Globus pallidus (tissue), 1 donor: ENCODE measurements around the gene CTDSP2.
"Not testable (repeated sequence)": the region's sequence is repeated elsewhere in the genome, so short reads cannot be mapped to it uniquely, and the experiment has no call there.

Experiments used
- DNase-seq: peaks from one replicate; pipeline ENCODE4 v3.0.0-alpha.2; 2015; ENCODE audit warnings: low spot score

Gene CTDSP2

GRCh38 chr12:57852620-57853500, 6.3 kb upstream of the CTDSP2 start:
- DNase-seq = no peak

DNA sequence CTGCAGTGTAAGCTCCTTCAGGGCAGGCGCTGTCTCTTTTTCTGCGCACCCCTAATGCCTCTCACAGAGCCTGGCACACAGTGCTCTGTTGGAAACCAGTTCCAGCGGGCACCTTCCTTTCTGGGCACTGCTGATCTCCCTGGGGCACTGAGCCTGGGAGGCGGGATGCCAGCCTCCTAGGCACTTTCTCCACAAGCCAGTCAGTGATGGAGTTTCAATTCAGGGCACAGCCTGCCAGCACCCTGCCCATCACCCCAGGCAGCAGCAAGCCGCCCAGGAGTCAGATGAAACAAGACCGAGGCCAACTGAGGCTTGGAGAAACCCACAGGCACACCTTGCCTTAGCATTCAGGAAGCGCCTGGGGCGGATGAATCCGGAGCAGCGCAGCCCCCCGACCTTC, 5.7 kb upstream of the CTDSP2 start:
- DNase-seq = peak; percentile 60

DNA sequence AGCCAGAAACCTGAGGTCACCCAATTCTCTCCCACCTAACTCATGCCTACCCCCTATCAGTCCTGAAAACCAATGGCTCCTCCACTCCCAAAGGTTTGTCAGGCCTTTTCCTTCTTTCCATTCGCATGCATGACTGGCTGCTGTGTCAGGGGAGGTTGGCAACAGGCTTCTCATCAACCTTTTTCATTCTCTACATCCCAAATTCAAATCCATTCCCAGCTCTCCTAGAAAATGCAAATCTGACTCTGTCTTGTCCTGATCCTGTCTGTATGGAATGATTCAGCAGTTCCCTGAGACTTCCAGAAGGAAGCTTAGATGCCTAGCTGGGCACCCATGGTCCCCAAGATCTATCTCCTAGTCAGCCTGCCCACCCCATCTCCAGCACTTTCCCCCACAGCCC, 5.0 kb upstream of the CTDSP2 start:
- DNase-seq = no peak

DNA sequence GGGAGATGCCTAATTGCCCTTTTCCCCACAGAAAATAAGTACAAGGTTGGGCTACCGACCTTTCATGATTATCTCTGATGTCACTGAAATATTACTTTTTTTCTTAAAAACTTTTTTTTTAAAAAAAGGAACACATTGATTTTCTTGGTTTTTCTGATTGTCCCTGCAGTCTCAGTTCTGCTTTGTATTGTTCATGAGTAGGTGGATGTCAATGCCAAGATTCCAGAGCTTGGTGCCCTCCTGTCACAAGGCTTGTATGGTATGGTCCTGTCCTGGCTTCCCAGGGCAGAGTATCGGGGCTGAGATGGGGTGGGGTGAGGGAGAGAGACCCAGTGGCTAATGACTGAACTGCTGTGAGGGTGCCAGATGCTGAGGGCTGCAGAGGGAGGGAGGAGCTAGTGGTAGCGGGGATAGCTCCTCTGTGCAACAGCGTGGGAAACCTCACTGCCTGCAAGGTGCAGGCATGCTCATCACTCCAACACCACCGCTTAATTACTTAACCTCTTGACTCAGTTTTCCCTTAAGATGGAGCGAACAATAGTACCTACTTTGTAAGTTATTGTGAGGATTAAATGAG, 4.4 kb upstream of the CTDSP2 start:
- DNase-seq = no peak

GRCh38 chr12:57849447-57849846, 2.9 kb upstream of the CTDSP2 start:
- DNase-seq = not testable (repeated sequence)

- DNase-seq = no peak
These were observed 2.5 kb upstream of the CTDSP2 start for GRCh38 chr12:57849035-57849434.

DNA sequence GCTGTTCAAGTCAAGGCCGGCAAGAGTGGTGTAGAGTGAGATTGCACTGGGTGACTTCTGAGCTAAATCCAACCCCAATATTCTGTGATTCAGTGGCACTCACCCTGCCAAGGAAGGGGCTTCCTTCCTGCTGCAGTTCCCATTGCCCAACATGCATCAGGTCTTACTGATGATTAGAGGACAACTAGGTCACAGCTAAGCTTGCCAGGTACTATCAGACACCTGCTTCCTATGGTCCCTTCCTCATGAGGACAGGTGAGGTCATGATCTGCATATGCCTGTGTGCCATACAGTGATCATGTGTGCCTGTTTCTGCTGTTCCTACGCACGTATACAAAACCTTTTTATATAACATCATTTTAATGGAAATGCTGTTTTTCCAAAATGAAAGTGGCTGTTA, 1.7 kb upstream of the CTDSP2 start:
- no peak for DNase-seq

GRCh38 chr12:57846285-57846576, 298 bp downstream of the CTDSP2 start:
- DNase-seq = no peak

DNA sequence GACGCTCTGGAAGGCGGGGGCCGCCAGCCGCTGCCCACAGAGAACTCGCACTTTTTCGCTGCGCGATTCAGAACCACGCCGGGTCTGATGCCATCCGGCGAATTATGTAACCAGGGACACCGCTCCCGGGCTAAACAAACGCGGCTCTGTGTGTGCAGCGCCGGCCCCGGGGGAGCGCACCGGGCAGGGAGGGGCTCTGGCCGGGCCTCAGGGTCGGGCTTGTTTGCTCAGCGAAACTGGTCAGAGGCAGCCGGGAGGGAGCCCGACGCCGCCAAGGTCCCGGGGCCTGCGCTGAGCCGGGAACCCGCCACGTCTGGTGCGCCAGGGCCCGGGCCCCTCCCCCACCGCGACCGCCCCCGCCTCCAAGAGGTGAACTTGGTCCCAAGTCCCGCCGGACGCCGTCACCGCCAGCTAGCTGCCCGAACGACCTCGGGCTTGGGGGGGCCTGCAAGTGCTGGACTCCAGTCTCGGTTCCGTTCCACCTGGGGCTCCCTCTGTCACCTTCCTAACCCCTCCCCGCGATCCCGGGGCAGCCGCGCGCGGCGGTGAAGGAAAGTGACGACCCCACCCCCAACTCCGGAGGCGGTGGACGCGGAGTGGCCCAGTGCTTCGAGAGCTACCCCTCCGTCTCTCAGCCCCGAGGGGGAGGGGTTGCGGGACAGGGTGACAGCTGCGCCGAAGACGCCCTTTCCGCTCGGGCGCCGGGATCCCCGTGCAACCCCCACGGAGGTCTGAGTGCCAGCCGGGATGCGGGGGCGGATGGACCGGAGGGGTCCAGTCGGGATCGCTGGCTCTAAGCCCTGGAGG, 848 bp downstream of the CTDSP2 start:
- peak; percentile 91 for DNase-seq

DNA sequence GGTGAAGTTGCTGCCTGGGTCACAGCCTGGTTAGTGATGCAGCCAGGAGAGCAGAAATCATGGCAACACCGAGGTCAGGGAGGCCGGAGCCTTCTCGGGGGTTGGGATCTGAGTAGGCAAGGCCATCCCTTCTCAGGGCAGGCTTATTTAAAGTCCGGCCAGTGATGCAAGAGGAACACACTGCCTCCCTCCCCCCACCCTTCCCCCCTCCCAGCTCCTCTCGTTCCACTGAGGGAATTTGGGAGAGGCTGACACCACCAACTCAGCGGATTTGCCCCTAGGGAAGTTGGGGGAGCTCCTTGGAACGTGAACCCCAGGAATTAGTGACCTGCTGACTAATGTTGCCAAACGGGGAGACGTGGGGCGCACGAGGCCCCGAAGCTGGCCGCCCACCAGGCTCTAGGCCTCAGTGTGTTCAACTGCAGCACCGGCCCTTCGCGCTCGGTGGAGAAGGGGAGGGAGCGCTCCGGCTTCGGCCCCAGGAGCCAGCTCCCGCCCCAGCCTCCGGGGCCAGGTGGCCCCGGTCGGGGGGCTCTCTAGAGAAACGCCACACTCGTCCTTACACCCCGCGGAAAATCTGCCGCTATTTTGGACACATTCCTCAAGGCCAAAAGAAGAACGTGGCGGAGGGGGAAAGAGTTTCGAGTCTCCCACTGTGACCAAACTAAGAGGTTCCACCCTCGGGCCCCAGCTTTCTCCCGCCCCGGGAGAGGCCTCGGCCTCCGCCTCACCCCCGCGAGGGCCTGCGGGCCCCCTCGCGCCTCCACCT, 1.6 kb downstream of the CTDSP2 start:
- peak; percentile 64 for DNase-seq

DNA sequence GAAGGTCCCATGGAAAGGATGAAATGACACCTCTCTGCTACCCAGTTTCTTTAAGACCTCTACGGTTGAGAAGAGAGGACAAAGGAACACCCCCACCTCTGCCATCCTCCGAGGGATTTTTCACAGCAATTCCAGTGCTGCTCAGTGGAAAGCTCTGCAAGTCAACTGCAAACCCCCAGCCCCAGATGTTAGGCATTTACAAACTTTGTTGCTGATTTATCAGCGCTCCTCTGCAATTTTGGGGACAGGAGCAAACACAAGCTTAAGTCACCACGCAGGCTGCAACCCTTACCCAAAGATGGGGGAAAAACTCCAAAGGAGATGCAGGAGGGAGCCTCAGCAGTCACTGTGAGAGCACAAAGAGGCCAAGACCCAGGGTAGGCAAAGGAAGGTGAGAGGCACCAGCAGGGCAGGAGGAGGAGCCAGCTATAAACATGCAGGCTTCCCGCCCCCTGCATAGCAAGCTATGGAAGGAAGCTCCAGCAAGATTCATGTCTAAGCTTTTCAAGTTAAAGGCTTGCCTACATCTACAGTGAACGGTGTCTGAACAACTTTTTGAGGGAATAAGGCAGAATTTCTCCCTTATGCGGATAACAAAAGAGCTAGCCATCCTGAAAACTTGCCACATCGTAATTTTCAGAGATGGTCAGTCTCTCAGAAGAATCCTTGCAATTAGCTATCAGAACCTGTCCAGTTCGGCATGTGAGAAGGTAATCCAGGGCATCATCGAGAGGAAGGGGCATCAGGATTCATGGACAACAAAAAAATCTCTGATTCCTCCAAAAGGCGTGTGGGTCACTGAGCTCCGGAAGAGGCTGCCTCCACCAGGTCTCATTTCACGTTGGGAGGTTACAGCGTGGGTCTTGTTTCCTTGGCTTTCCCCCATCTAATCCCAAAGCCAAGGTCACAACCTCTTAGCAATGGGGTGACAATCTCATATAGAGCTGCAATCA, 3.9 kb downstream of the CTDSP2 start:
- DNase-seq = no peak

DNA sequence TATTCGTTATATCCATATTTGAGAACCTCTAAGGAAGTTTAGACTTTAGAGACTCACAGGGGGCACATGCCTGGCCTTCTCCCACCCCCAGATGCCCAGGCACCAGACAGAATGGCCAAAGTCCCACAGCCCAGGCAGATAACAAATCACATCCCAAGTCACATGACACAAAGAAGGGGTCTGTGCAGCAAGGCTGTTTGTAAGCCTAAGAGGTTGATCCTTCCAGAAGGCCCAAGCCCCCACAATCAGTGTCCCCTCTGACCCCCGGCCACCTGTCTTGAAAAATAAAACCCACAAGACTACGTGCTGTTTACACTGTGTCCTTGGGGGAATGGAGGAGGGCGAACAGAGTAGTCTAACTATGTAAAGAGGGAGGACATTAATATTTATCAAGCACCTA, 5.1 kb downstream of the CTDSP2 start:
- DNase-seq = no peak

DNA sequence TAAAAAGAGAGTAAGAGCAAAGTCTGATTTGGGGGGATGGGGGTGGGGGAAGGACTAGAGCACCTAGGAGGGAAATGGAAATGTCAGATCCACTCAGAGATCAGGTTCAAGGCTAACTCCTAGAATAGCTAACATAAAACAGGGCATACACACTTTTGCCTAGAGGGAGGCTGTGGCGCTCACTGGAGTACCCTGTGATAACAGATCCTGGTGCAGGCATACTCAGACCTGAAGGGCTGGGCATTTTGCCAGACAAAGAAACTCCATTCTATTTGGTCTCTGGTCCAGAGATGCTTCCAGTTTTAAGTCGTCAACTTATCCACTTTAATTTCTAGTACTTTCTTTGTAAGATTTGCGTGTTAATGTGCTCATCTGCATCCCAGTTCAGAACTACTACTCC, 5.8 kb downstream of the CTDSP2 start:
- DNase-seq = no peak

GRCh38 chr12:57839996-57840395, 6.5 kb downstream of the CTDSP2 start:
- DNase-seq = no peak

GRCh38 chr12:57838594-57839302, 7.8 kb downstream of the CTDSP2 start:
- no peak for DNase-seq

- DNase-seq = no peak
These were observed 8.5 kb downstream of the CTDSP2 start for GRCh38 chr12:57837864-57838562.

DNA sequence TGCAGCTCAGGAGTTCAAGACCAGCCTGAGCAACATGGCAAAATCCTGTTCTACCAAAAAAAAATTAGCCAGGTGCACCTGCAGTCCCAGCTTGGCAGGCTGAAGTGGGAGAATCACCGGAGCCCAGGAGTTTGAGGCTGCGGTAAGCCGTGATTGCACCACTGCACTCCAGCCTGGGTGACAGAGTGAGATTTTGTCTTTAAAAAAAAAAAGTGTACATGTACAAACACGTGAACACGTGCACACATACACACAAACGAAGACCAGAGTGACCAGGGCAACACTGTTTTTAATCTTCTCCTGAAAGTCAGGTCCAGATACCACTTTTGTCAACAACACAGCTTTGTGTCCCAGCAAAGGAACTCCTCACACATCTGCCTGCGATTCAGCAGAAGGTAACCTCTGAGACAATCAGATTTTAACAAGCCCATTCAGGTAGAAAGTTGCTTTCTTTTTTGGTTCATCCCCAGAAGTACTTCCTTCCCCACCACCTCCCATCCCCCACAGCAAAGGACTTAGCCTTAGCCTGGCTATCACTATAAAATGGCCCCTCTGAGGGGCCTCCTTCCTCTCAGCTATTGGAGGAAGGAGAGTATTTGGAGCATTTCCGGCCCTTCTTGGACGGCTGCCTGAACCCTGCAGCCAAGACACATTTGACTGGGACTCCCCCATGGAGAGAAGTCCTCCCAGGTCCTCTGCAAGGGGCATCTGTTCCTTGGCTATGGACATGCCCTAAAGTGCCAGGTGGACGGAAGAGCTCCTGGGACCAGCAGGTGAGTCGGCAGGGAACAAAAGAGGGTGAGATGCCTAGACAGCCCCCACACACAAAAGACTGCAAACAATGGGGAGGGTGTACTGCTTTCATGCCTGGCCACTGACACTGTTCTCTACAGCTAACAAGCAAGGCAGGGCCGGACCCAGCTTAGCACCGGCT, 9.8 kb downstream of the CTDSP2 start:
- peak; percentile 72 for DNase-seq

DNA sequence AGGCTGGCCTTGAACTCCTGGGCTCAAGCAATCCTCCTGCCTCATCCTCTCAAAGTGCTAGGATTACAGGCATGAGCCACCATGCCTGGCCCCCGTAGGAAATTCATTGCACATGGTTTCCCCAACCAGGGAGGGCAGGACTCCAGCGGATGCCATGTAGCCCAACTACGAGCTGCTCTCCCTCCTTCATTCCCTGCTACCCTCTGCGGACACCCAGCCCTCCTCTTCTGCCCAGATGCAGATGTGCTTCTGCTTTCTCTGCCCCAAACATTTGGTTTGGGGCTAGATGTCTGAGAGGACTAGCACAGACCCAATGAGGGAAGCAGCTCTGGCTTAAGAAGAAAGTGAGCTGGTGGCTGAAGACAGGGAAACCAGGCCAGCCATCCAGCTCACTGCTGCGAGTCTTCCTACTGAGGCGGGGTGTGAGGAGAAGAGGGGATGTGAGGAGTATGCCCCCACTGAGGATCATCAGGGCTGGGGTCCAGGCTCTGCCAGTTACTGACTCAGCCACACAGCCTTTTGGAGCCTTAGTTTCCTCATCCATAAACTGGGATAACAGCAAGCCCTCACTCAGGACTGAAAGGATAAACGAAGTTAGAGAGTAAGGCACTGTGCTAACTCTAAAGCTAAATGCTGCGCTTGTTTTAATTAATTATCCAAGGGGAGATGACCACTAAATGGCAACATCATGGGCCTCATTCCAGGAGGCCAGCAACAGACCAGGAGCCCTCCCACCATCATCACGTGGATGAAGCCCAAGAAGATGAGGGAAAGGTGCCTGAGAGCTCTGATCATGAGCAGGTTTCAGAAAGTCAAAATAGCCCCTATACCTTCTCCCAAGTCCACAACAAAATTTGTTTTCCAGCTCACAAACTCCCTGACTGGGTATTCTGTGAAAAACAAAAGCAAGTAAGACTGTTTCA, 10.9 kb downstream of the CTDSP2 start:
- no peak for DNase-seq
